NOMO-1 treated with DMSO at 0.1 percent for 48 hours (cell line): ENCODE results near the gene CAMK4.
"Not testable (repeated sequence)": the region's sequence is repeated elsewhere in the genome, so short reads cannot be mapped to it uniquely, and the experiment has no call there.

Experiments
- DNase-seq: peaks from one replicate; lab custom pipeline; 2025; ENCODE audit not compliant: unreplicated experiment; lab: John Stamatoyannopoulos, UW

CAMK4 gene

DNA sequence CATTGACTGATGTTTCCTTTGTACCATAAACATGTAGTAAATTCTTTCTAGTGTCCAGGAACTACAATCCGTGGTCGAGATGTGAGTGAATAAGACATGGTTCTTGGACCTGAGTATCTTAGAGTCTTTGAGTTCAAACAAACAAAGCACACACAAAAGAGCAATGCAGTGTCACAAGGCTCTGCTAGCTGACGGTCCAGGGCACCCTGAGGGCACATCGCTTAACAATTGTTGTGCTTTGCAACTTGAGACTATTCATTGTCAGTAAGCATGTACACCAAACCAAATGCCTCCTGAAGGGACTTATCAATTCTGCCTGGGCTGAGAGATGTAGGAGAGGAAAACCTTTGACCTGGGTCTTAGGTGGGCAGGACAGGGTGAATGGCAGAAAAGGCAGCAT, 84.8 kb downstream of the CAMK4 start:
- DNase-seq = no peak

DNA sequence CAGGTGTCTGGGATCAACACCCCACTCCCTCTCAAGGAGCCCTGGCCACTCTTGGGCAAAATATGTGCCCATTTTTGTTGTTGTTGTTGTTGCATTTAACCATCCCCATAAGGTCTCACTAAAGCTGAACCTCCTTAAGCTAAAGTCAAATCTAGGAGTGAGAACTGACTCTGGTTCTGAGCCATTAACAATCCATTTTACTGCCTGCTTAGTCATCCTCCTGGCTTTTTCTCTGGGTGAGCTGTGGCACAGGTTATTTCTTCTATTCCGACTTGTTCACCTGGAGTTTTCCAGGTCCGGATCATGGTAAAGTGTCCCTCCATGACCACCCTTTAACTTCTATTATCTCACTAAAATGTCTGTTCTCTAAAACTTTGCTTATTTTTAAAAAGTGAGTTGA, 85.2 kb downstream of the CAMK4 start:
- no peak for DNase-seq

DNA sequence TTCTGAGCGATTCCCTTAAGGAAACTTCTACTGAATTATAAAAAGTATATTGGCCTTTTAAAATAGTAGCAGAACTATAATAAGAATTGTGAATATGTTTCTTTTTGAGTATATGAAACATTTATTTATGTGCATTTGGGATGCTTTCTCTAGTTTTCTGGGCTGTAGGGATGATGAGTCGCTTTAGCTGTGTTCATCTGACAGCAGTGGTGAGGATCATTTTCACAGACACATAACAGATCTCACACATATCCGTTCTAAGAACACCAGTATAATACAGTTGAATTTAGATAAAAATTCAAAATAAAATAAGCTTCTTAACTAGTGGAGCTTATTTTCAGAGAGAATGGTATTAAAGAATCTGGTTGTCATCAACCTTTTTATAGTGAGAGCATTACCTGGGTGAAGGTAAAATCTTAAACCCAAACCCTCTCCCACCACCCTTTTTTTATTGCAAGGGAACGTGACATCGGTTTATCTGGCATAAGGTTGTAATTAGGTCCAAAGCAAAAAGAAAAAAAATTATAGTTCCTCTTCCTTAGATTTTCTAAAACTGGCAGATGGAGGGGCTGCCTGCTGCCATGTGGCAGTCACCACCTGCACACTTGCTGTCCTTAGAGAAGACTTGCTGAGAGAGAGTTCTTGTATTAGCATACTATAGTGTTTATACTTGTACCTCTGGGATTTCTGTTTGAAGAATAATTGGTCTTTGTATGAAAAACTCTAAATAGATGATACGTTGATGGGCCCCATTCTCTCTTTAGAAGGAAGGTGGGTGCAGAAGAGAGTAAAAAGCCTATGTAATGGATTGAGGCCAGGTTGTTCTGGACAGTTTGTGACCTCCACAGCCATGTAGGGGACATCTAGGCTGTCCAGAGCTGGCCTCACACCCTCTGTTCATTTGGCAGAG, 86.8 kb downstream of the CAMK4 start:
- no peak for DNase-seq

DNA sequence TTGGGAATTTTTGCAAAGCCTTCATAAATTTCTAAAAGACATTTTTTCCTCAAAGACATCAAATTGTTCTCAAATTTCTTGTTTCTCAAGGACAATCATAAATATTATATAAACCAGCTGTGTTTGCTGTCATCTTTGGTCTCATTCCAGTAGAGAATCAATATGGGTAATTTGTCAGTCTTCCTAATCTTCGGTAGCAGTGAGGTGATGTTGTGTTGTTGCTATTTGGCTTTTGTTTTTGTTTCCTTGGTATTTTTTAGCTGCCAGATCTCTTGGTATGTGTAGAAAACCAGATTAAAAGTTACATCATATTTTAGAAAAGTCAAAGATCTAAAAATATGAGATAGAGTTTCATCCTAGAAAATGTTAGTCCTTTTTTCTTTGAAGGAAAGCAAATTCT, 87.5 kb downstream of the CAMK4 start:
- DNase-seq = no peak

DNA sequence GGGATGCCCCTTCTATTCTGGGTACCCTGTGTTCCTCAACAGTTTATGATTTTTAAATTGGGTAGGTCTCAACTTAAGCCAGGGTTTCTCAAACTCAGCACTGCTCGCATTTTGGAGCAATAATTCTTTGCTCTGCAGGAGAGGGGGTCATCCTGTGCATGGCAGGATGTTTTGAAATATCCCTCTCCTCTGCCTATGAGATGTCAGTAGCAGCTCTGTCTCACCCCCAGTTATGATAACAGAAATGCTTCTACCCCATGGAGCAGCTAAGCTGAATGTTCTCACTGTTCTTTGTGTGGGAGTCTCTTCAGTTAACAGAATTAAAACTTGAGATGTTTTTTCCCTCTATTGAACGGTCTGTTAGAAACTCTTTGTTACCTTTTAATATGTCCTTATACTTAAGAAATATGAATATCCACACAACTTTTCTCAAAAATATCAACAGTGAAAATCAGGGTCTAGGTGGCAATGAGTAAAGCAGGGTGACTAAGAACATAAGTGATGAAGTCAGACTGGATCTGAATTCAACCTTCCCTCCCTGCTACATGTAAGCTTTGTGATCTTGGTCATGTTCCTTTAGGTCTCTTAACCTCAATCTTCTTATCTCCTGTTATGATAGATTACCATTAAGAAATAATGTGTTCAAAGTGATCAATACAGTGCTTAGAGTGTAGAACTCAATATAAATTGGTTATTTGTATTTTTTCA, 89.0 kb downstream of the CAMK4 start:
- no peak for DNase-seq

DNA sequence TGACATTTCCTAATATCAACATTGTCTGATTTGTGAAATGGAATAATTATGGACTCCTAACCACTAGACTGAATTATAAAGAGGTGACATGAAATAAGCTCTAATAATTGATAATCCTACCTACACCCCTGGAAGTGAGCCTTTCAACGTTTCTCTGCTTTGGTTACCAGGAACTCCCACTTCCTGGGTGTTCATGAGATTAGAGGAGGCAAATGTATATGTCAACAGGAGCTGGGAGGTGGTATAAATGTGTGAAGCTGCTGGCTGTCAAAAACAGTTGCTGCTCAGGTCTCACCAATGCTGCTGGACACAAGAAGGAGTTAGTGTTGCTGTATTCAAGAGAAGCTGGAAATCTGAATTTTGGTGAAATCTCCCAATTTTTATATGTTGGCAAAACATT, 96.8 kb downstream of the CAMK4 start:
- DNase-seq = no peak

DNA sequence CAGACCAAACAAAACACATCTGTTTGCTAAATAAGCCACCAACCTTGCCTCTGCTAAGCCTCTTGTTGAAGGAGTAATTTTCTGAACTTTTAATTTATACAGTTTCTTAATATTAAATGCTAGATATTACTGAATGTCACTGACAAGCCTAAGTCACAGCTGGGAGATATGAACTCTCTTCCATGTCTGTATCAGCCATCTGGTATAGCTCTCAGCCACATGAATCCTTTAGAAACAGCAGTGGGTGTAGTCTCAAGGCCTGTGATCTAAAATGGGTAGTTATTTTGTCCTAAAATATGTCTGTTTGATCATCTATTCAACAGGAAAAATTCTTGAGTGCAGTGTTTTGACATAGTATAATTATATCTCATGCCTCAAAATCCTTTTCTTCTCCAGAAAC, 97.2 kb downstream of the CAMK4 start:
- DNase-seq = no peak

DNA sequence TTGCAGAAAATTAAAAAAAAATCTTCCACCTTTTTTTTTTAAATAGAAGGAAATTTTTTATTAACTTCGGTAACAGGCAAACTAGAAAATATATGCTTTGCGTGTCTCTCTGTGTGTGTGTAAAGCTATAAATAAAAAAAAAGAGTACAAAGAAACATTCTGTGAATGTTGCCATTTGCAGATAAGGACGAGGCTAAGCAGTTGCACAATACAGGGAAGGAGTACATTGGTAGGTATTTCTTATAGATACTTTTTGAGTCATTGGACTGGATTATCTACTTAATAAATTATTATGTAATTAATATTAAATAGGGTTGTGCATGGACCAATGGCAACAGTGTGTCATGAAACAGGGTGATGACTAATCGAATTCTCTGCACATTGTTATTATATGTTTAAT, 102.4 kb downstream of the CAMK4 start:
- DNase-seq = no peak

DNA sequence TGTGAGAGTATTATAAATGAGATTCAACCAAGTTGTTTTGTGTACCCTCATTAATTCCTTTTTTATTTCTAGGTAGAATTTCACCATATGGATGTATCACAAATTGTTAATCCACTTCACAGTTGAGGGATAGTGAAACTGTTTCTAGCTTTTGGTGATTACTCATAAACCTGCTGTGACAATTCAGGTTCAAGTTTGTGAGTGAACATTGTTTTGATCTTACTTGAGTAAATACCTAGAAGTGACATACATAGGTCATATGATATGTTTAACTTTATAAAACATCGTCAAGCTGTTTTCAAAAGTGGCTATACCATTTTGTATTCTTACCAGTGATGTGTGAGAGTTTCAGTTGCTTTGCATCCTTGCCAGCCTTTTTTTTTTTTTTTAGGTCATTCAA, 112.9 kb downstream of the CAMK4 start:
- DNase-seq = no peak

DNA sequence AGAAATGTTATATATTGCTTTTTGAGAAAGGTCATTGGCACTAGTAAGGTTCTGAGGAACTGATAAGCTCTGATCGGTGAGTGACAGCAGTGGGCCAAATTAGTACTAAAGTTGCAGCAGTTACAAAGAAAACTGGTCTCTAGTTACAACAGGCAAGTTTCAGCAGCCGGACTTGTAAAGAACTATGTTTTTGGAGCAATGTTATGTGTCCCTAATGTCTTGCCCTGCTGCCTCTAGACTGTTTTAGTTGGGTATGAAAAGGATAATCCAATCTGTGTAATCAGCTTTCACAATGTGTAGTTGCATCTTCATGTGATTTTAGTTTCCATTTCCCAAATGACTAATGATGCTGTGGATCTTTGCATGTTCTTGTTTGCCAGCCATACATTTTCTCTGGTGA, 113.5 kb downstream of the CAMK4 start:
- no peak for DNase-seq

DNA sequence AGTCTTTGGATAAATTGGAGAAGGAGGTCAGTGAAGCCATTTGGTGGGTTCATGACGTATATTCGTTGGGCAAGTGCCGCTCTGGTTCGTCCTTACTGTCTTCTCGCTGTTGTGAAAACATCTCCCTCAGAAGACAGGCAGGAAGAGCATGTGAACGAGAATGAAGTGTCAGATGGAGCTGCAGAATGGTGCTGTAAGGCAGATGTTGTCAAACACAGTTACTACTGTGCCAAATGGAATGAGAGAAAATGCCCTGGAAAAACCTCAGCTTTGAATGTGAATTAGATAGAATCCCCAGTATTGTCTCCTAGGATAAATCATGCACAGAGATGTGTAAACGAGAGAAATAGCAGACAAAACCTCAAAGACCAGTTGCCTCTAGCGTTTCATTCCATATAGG, 121.5 kb downstream of the CAMK4 start:
- DNase-seq = no peak

DNA sequence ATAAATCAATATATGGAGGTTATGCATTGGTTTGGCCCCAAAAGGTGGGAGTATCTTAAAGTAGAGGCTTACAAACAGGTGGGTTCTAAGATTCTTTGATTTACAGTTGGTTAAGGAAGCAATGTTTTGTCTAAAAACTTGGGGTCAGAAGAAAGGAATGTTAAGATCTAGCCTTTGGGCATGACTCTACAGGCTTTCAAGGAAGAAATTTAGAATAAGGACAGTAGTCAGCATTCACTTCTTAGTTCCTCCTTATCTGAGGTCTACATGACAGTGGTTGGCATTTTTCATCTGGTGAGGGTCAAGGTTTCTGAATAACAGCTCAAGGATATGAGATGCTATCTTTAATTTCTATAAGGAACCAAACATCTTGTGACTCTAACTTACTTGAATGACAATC, 122.8 kb downstream of the CAMK4 start:
- no peak for DNase-seq

DNA sequence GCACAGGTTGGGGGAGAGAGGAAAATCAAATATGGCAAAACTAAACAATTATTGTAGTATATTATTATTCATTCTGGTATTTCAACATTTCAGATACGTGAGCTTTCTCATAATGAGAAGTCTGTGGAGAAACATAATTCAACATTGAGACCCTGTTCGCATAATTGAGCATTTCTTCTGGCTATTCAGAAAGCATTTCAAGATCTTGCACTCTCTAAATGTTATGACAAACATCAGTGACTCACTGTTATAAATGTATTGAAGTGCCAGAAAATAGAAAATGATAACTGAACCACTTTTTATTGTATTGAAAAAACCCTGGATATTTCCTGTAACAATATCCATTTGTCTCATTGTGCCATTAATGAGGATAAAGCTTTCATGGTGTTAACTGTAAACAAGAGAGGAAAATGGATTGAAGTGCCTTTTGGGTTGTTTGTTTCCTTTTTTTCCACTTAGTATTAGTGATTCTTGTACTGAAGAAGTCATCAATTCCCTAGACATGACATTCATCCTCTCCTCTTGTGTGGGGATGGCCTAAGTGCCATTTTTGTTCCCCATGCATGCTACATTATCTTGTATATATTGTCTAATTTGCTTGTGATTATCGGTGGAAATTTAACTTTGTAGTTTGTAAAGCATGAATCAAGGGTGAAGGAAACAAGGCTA, 124.6 kb downstream of the CAMK4 start:
- DNase-seq = no peak

DNA sequence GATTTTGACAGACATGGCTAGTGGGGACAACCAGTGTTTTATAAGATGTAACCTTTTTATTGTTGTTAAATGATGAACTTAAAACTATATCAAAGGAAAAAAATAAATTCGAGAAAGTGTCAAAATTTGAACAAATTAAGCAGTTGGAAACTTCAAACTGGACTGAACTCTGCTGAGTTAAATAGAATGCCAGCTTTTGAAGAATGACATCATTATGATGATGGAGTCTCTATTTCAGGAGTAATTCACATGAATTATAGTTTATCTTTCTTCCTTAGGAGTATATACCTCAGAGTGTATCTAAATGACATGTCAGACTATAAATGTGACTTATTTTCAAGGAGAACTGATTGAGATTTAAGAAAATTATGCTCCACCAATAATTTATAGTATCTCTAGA, 125.2 kb downstream of the CAMK4 start:
- DNase-seq = no peak

DNA sequence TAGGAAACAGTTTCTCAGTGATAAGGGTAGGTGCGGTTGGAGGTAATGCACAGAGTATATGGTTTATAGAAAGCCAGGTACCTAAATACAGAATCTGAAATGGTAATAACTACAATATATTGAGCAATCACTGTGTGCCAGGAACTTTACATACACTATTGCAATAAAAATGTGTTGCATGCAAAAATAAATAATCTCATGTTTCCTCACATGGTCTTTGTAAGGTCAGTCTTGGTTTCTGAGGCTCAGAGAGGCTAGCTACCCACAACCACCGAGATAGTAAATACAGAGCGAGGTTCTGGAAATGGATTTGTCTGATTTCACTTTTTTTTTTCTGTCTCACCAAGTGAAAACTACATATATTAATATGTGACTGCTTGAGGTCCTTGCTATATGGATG, 128.9 kb downstream of the CAMK4 start:
- DNase-seq = no peak

DNA sequence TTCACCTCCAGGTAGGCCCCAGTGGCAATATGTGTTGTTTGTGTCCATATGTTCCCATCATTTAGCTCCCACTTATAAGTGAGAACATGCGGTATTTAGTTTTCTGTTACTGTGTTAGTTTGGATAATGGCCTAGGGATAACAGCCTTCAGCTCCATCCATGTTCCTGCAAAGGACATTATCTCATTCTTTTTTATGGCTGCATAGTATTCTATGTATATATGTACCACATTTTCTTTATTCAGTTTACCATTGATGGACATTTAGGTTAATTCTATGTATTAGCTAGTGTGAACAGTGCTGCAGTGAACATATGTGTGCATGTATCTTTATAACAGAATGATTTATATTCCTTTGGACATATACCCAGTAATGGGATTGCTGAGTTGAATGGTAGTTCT, 134.5 kb downstream of the CAMK4 start:
- not testable (repeated sequence) for DNase-seq

DNA sequence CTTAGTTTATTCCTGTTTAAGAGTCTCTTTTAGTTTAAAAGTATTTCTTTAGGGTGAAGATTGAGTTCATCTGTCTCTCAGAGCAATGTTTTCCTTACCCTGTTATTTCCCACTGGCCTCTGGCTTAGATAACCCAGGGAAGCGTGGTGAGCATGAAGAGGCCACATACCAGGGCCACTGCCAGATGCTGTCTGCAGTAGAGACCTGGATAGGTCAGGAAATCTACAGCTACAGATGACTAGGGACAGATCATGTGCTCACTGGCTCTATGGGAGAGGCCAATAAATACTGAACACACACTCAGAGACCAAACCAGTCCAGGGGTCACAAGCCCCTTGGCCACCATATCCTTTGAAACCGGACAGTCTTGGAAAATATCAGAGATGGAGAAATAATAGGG, 136.0 kb downstream of the CAMK4 start:
- DNase-seq = no peak

DNA sequence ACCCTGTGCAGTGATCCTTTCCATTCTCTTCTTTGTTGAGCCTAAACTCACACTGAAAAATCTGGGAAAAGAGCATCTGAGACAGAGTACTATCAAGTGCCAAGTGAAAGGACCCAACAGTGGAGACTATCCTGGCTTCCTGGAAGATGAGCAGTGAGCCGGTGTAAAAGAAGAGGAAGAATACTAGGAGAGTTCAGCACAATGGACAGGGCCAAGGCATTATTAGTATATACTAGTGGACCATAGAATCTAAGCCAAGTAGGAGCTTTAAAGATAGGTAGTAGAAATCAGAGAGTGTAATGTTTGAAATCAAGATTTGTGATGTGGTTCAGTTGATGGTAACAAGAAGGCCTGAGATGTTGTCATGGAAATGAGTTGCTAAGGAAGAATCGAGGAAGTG, 140.8 kb downstream of the CAMK4 start:
- DNase-seq = no peak

DNA sequence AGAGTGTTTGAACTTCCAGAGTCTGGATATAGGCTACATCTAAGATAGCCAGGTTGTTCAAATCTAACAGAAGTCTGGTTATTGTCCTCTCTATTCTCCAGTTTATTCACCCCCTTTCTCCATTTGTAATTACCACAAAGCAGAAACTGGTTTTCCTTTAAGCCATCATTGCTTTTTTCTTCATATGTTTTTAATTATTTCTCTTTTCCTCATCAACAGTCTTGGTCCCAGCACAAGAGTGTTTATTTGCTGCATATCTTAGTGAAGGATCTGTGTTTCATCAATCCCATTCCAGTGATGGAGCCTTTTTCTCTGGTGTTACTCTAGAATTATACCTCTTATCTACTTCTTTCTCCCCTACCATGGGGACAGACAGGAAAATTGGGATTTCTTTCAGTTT, 142.2 kb downstream of the CAMK4 start:
- DNase-seq = no peak

DNA sequence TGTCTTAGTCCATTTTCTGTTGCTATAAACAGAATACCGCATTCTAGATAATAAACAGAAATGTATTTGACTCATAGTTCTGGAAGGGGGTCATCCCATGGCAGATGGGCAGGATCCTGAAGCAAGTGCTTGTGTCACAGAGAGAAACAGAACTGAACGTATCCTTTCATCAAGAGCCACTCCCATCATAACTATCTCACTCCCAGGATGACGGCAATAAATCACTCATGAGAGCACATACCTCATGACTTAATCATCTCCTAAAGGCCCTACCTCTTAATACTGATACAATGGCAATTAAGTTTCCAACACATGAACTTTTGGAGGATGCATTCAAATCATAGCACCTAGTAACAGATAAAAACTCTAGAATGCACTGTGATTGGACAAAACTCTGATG, 142.9 kb downstream of the CAMK4 start:
- no peak for DNase-seq

DNA sequence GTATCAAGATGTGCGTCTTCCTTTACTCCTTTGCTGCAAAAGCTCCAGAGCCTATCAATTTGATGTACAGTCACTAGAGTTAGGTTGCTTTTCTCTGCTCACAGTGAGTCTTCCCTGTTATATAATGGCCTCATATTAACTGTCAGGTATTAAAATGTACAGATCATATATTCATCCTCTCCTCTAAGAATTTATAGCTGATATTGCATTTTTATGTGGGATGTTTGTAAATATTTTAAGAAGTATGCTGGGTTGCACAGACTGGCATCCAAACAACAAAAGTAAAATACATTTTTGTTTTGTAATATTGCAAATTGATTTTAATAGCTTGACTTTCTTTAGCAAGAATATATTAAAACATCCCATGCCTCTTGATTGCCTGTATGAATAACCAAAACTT, 148.6 kb downstream of the CAMK4 start:
- DNase-seq = no peak

DNA sequence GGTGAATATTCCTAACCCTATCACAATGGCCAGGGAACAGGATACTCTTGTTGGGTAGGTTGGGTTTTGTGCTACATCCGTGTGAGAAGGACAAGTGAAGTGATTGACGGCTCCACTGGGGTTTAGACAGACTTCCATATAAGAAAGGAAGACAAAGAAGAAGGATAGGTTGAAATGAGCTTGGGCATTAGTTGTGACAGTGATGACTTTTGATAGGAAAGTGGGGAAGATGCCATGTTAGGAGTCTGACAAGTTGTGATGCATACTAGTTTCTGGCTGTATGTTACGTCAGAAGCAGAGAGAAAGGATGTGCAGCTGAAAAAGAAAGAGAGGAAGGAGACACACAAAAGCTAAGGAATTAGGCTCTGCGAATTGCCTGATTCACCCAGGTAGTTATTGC, 150.2 kb downstream of the CAMK4 start:
- DNase-seq = no peak
